Measurements from ENCODE around the gene BORCS5.

GRCh38 chr12:12474931-12475795 is 118.3 kb downstream of the BORCS5 start:
- no peak for TF ChIP-seq CTCF (IDR thresholded peaks at IDR 0.05)
- TF ChIP-seq POLR2A (IDR thresholded peaks at IDR 0.05): peak in 1 of 2 donors; percentile 19
